ENCODE results near the gene SFRP5.

- TF ChIP-seq TAF1 (IDR thresholded peaks at IDR 0.05; ENCODE audit: low read depth), result no peak
- TF ChIP-seq CREB1 (IDR thresholded peaks at IDR 0.05; ENCODE audit: low read depth), result no peak
- no peak for TF ChIP-seq CEBPB (IDR thresholded peaks at IDR 0.05)
- no peak for TF ChIP-seq YY1 (IDR thresholded peaks at IDR 0.05; ENCODE audit: low read depth)
- no peak for TF ChIP-seq FOXM1 (IDR thresholded peaks at IDR 0.05; ENCODE audit: borderline replicate concordance, low read depth)
- no peak for TF ChIP-seq REST (IDR thresholded peaks at IDR 0.05; ENCODE audit: low read depth)
- no peak for TF ChIP-seq MAX (IDR thresholded peaks at IDR 0.05)
- no peak for TF ChIP-seq RAD21 (IDR thresholded peaks at IDR 0.05; ENCODE audit: low read depth)
- TF ChIP-seq TCF12 (IDR thresholded peaks at IDR 0.05; ENCODE audit: low read depth), result no peak
- no peak for TF ChIP-seq ZBTB7A (IDR thresholded peaks at IDR 0.05; ENCODE audit: low read depth)
- no peak for TF ChIP-seq EP300 (IDR thresholded peaks at IDR 0.05; ENCODE audit: borderline replicate concordance)
- TF ChIP-seq EGR1 (IDR thresholded peaks at IDR 0.05), result no peak
These were observed 31.2 kb downstream of the SFRP5 start for GRCh38 chr10:97740613-97741012.

Data from Ishikawa (cell line).